Hematopoietic multipotent progenitor cell treated with erythropoietin and hydrocortisone succinate and interleukin-3 and kit ligand, for 8 days (in vitro differentiated cells): ENCODE data around the gene FBXL15.

Experiments used
- DNase-seq: peaks from one replicate; pipeline ENCODE4 v3.0.0-alpha.2; 2015

The FBXL15 gene, protein sequence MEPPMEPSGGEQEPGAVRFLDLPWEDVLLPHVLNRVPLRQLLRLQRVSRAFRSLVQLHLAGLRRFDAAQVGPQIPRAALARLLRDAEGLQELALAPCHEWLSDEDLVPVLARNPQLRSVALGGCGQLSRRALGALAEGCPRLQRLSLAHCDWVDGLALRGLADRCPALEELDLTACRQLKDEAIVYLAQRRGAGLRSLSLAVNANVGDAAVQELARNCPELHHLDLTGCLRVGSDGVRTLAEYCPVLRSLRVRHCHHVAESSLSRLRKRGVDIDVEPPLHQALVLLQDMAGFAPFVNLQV

DNA sequence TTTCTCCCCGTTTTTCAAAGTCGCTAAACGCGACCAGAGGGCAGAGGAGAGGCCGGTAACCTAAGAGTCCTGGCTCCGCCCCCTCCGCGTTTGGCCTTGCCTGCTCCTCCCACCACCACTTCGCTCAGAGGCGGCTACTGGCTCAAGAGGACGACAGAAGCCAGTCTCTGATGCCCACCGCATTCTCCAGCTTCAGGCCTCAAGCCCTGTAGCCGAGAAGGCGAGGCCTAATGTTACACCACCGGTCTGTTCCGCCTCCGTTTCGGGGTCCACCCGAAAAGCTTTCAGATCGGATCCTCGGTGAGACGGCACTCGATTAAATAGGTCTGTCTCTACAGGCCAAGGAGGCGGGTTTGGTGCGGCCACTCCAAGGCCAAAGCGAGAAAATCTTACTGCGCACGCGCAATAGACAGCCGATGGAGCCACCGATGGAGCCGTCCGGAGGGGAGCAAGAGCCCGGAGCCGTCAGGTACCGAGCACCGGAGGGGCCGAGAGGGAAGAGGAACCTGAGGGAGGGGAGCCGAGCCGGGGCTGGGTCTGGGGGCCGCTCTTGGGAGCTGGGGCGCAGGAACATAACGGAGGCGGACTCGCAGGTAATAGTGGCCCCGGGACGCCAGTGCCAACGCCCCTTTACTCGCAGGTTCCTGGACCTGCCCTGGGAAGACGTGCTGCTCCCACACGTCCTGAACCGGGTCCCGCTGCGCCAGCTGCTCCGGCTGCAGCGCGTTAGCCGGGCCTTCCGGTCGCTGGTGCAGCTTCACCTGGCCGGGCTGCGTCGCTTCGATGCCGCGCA lies at the start of gene FBXL15:
TSS of gene FBXL15 (plus strand) at position 123 of the 793 bp plus-strand sequence. CDS start at position 417, 294 bp downstream.
- DNase-seq: peak; percentile 98

GRCh38 chr10:102371295-102371694 lies 49.3 kb upstream of the FBXL15 start:
- DNase-seq: no peak

GRCh38 chr10:102375250-102375649 lies 45.4 kb upstream of the FBXL15 start:
- DNase-seq: no peak

GRCh38 chr10:102375867-102376266 lies 44.8 kb upstream of the FBXL15 start:
- no peak for DNase-seq

GRCh38 chr10:102376901-102377300 lies 43.7 kb upstream of the FBXL15 start:
- no peak for DNase-seq

- DNase-seq: no peak
These were observed 41.3 kb upstream of the FBXL15 start for GRCh38 chr10:102379383-102379782.

- DNase-seq: no peak
These were observed 38.7 kb upstream of the FBXL15 start for GRCh38 chr10:102381983-102382382.

- no peak for DNase-seq
These were observed 37.8 kb upstream of the FBXL15 start for GRCh38 chr10:102382871-102383270.

DNA sequence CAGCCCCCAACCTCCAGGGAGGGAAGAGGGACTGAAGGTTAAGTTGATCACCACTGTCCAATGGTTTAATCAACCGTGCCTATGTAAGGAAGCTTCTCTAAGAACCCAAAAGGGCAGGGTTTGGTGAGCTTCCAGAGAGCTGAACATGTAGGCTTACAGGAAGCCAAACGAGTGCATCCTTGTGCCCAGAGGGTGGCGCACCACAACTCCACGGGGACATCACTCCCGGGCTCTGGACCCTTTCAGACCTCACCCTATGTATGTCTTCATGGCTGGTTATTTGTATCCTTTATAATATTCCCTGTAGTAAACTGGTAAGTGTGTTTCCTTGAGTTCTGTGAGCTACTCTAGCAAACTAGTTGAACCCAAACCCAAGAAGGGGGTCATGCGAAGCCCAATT lies 36.6 kb upstream of the FBXL15 start:
- DNase-seq: peak; percentile 19

- no peak for DNase-seq
These were observed 35.8 kb upstream of the FBXL15 start for GRCh38 chr10:102384606-102385429.

- no peak for DNase-seq
These were observed 30.7 kb upstream of the FBXL15 start for GRCh38 chr10:102389894-102390293.

DNA sequence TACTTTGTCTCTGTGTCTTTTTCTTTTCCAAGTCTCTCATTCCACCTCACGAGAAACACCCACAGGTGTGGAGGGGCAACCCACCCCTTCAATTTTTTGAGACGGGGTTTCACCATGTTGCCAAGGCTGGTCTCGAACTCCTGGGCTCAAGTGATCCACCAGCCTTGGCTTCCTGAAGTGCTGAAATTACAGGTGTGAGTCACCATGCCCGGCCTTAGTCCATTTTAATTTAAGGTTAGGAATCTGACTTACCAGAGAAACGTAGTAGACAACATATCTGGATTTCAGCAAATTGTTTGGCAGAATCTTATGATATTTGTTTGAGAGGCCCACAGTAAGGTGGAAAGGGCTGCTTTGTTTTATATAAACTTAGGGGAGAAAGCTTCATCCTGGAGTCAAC lies 28.3 kb upstream of the FBXL15 start:
- DNase-seq: no peak

DNA sequence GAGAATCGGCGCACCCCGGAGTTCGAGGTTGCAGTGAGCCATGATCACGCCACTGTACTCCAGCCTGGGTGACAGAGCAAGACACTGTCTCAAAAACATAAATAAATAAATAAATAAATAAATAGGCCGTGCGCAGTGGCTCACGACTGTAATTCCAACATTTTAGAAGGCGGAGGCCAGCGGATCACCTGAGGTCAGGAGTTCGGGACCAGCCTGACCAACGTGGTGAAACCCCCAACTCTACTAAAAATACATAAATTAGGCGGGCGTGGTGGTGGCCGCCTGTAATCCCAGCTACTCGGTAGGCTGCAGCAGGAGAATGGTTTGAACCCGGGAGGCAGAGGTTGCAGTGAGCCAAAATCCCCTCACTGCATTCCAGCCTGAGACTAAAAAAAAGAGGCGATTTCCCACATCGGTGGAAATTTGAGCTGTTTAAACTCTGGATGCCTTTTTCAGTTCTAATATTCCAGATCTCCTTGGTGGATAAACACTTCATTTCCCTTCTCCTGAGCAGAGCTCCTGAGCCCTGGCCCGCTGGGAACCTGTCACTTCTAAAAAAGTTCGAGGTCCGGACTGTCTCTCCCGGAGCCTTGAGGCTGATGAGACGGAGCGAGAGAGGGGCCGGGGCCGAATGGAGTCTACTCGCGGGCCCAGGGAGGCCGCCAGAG lies 27.1 kb upstream of the FBXL15 start:
- DNase-seq: no peak

GRCh38 chr10:102394079-102394800 lies 26.4 kb upstream of the FBXL15 start:
- DNase-seq: peak; percentile 93

DNA sequence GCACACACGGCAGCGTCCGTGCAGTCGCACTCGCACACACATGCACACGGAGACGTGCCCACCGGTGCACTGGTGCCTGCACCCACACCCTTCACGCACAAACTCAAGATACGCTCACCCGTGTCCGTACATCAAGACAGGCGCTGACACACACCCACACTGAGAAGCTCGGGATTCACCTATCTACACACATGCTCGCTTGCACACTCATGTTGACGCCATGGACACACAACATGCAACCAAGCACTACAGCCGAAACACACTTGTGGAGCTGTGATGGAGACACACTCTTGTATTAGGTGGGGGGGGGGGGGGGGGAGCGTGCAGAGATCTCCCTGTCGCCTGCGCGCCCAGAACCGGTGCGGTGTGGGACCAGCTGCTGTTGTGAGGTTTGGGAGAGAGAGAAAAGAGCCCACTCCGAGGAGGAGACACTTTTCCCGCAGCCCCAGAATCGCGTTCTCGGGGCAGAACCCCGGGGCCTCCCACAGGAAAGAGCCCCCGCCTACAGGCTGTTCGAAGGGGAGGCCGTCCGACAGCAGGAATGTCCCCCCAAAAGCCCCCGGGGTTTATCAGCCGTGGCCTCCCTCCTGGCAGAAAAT lies 25.7 kb upstream of the FBXL15 start:
- DNase-seq: peak; percentile 45

GRCh38 chr10:102395400-102396316 lies 25.0 kb upstream of the FBXL15 start, which contains the start of gene NFKB2:
Gene NFKB2, plus strand, starts transcription at chr10:102395705. Its CDS starts 255 bp downstream, at chr10:102395960.
- DNase-seq: peak; percentile 77

GRCh38 chr10:102396317-102396650 lies 24.4 kb upstream of the FBXL15 start:
- DNase-seq: no peak

DNA sequence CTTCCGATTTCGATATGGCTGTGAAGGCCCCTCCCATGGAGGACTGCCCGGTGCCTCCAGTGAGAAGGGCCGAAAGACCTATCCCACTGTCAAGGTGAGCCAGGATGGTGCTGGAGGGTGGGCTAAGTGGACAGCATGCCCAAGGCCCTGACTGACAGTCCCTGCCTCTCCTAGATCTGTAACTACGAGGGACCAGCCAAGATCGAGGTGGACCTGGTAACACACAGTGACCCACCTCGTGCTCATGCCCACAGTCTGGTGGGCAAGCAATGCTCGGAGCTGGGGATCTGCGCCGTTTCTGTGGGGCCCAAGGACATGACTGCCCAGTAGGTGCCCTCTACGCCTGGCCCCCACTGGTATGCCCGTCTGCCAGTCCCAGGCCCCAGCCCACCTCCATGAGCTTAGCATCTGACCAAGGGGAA lies 23.9 kb upstream of the FBXL15 start:
- no peak for DNase-seq

- no peak for DNase-seq
These were observed 23.1 kb upstream of the FBXL15 start for GRCh38 chr10:102397222-102398171.
